Activated CD4-positive, alpha-beta T cell treated with anti-CD3 and anti-CD28 coated beads for 4 hours (primary cell): ENCODE data around the gene SLC13A3.
A peak's percentile ranks its signal among the peaks of the same experiment; 100 is the strongest.

Experiments used
- DNase-seq, 2 donors: peaks; one replicate each; pipeline ENCODE4 v3.0.0-alpha.2; 2020

SLC13A3 gene

DNA sequence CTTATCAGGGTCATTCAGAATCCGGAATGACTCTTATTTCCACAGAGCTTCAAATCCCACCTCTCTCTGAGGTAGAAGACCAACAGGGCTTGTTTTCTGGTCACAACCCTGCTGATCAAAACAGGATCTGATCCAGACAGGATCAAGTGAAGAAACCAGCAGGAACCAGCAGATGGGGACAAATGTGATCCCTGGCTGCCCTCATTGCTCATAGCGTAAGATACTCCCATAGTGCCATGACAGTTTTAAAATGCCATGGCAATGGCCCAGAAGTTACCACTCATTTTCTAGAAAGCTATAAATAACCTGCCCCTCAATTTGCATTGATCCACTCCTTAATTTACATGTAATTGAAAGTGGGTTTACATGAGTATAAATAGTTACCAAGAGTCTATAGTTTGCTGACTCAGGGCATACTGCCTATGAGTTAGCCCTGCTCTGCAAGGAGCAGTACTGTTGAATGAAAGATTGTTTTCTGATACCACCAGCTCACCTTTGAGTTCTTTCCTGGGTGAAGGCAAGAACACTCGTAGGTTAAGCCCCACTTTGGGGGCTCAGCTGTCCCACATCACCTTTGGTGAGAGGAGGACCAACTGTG is 131.7 kb downstream of the SLC13A3 start:
- no peak for DNase-seq

DNA sequence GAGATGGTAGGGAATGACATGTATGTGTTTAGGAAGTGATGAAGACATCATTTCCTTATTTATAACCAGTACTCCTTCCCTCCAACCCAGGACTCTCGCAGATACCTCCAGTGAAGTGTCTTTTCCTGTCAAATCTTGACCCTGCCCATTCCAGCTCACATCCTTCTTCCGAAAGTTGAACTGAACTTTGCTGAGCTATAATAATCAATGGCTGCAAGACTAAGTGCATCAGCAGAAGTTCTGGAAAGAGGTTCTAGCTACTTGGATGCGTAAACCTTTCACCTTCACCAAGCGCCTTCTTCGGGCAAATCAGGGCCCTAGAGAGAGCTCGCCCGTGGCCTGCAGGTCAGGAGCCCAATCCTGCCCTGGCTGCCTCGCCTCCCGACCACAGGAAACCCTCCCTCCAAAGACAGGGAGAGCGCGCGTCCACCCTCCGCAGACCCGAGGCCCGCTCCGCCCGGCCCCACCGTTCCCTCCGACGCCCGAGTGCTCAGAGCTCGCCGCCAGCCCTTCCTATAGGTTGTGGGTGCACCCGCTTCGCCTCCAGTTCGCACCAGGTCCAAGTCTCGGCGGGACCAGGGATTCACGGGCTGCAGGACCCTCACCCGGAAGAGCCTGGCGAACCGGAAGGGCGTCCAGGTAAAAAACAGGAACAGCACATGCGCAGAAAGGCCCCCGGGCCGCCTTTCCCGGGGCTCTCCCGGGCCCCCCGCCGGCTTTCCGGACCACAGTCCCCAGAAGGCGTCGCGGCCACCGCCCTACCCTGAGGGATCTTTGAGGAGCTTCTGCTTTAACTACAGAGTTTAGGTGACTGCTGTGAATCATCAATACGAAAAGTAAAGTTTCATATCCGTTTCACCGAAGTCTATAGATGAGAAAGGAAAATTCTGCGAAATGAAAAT is 138.1 kb downstream of the SLC13A3 start, which contains the start of gene ZNF334:
TSS of gene ZNF334 (minus strand) at position 617 of the 902 bp plus-strand sequence. CDS start 1,457 bp downstream, outside the sequence.
- peak in 1 of 2 donors; percentile 3 for DNase-seq

DNA sequence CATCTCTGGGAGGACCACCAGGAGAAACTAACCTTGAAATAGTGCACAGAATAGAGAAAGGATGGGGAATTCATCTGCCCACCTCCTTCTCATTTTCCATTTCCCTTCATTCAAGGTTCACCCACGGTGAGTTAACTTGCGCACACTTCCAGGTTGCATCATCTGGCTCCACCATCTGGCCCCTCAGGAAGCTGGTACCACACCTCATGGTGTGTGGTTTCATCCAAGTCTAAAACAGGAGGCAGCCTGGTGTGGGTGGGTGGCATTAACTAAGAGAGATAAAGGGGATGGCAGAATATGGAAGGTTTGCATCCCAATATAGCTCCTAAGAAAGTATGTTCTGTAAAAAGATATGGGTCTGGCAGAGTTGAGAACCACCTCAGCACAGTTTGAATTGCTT is 141.7 kb downstream of the SLC13A3 start:
- DNase-seq: no peak
